Left ventricle myocardium inferior (tissue), 1 donor: ENCODE data around the gene BANF2. TPM values are rescaled to one million over a fixed set of nuclear protein-coding genes. Genes with fewer than 3 reads are reported as not detected.

Experiments
- DNase-seq: peaks from one replicate; pipeline ENCODE4 v3.0.0-alpha.2; 2020
- H3K27ac ChIP-seq: fragments of 200-600 bp; replicated peaks from 2 replicates; pipeline ENCODE4 v1.8.0; 2021
- H3K27me3 ChIP-seq: fragments of 200-600 bp; 2 replicates; pipeline ENCODE4 v1.8.0; 2021; ENCODE audit warnings: low read depth
- H3K36me3 ChIP-seq: fragments of 200-600 bp; 2 replicates; pipeline ENCODE4 v1.8.0; 2021
- H3K4me1 ChIP-seq: fragments of 200-600 bp; 2 replicates; pipeline ENCODE4 v1.8.0; 2021
- H3K4me3 ChIP-seq: fragments of 200-600 bp; 2 replicates; pipeline ENCODE4 v1.8.0; 2021; ENCODE audit warnings: mild to moderate bottlenecking, moderate library complexity
- H3K9me3 ChIP-seq: fragments of 200-600 bp; replicated peaks from 2 replicates; pipeline ENCODE4 v1.8.0; 2021
- CTCF ChIP-seq: fragments of 200-600 bp; IDR thresholded peaks from 2 replicates; pipeline ENCODE4 v1.8.0; 2021; ENCODE audit warnings: antibody characterized with exemption, mild to moderate bottlenecking, borderline replicate concordance
- intact Hi-C: fragments of 100-400 bp; cut with micrococcal nuclease; formaldehyde crosslinking; loops from one replicate; pipeline ENCODE4 v1.11.0; 2022
- total RNA-seq: library from RNA; stranded (reverse); fragmentation: NEBNext Ultra II Directional; extraction: Animal tissue kit (Norgen Biotek cat#: 25700); gene quantifications from one replicate; pipeline ENCODE4 v1.2.1, GENCODE V29; 2021
- donor health status: DM: no; HTN: yes; CAD: no; lungs with severe emphysema.

The BANF2 gene
- total RNA-seq, 1 donor from 2014 or later, result not detected

- H3K27me3 ChIP-seq, result no peaks in the 10 kb centered on the region
- peaks cover 15% of the 10 kb centered on the region for H3K4me1 ChIP-seq
- H3K27ac ChIP-seq, result peak overlapping the region; percentile 59
- no peak for TF ChIP-seq CTCF
- no peaks in the 10 kb centered on the region for H3K36me3 ChIP-seq
- no peak overlapping the region for H3K4me3 ChIP-seq
- peak; percentile 73 for DNase-seq
- H3K9me3 ChIP-seq, result no peaks in the 10 kb centered on the region
- intact Hi-C loops, result no loop called here
These were observed 50.4 kb downstream of the BANF2 start for GRCh38 chr20:17749978-17750721.

- peak overlapping the region; percentile 59 for H3K27ac ChIP-seq
- intact Hi-C loops, result no loop called here
These were observed 50.9 kb downstream of the BANF2 start for GRCh38 chr20:17750722-17751045.

GRCh38 chr20:17751640-17752039 lies 51.9 kb downstream of the BANF2 start:
- Histone ChIP-seq H3K9me3 (no peaks in the 10 kb centered on the region), H3K27me3 (no peaks in the 10 kb centered on the region), H3K4me1 (peaks cover 15% of the 10 kb centered on the region), H3K4me3 (no peak overlapping the region), H3K27ac (no peak overlapping the region), H3K36me3 (no peaks in the 10 kb centered on the region)
- TF ChIP-seq CTCF, result no peak
- intact Hi-C loops, result no loop called here
- DNase-seq, result no peak

More at GRCh38 chr20:17750722-17751045, 50.9 kb downstream of the BANF2 start:
- Histone ChIP-seq H3K27me3 (no peaks in the 10 kb centered on the region), H3K4me3 (no peak overlapping the region), H3K9me3 (no peaks in the 10 kb centered on the region), H3K4me1 (peaks cover 15% of the 10 kb centered on the region), H3K36me3 (no peaks in the 10 kb centered on the region)
- TF ChIP-seq CTCF, result no peak
- DNase-seq, result no peak

- TF ChIP-seq CTCF, result no peak
- peaks cover 15% of the 10 kb centered on the region for H3K4me1 ChIP-seq
These were observed 52.7 kb downstream of the BANF2 start for GRCh38 chr20:17752459-17752858.

GRCh38 chr20:17753516-17753915 lies 53.8 kb downstream of the BANF2 start:
- peaks cover 15% of the 10 kb centered on the region for H3K4me1 ChIP-seq
- no peak for TF ChIP-seq CTCF
- H3K27me3 ChIP-seq, result no peaks in the 10 kb centered on the region
- H3K9me3 ChIP-seq, result peaks cover 12% of the 10 kb centered on the region
- intact Hi-C loops, result no loop called here
- DNase-seq, result no peak
- no peaks in the 10 kb centered on the region for H3K36me3 ChIP-seq
- H3K27ac ChIP-seq, result no peak overlapping the region
- H3K4me3 ChIP-seq, result no peak overlapping the region

More at GRCh38 chr20:17752459-17752858, 52.7 kb downstream of the BANF2 start:
- intact Hi-C loops, result no loop called here
- no peak overlapping the region for H3K4me3 ChIP-seq
- H3K27me3 ChIP-seq, result no peaks in the 10 kb centered on the region
- DNase-seq, result no peak
- H3K9me3 ChIP-seq, result peaks cover 1% of the 10 kb centered on the region
- H3K27ac ChIP-seq, result no peak overlapping the region
- no peaks in the 10 kb centered on the region for H3K36me3 ChIP-seq
